Stimulated activated CD4-positive, alpha-beta T cell treated with anti-CD3 and anti-CD28 coated beads, Interleukin-2, amount 100 ng/mL, for 24 hours (primary cell): ENCODE measurements around the gene ANO6.

Source experiments
- DNase-seq, 2 donors: peaks; one replicate each; pipeline ENCODE4 v3.0.0-alpha.2; 2020

ANO6 gene

DNA sequence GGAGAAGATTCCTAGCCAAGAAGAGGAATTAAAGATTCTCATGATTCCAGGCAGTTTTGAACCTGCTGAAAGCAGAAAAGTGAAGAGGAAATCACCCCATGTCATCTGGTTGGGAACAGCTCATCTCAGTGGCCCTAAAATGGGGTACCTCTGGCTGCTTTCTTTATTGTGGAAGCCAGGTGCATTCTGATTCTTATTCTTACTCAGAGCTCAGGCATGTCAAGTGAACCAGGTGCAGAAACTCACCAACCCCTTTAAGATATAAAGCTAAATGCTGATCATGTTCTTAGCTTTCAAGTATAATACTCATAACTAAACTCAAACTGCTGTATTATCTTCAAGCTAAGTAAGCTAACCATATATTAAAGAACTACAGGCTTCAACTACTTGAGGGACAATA lies 259.7 kb downstream of the ANO6 start:
- no peak for DNase-seq

GRCh38 chr12:45477526-45477925 lies 261.6 kb downstream of the ANO6 start:
- DNase-seq = no peak

DNA sequence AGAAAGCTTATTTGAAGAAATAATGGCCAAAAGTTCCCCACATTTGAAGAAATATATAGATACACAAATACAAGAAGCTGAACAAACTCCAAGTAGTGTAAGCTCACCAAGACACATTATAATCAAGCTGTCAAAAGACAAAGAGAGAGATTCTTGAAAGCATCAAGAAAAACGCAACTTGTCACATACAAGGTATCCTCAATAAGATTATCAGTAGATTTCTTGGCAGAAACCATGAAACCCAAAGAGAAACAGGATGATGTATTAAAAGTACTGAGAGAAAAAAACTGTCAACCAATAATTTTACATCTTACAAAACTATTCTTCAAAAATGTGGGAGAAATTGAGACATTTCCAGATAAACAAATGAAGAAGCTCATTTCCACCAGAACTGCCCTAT lies 263.0 kb downstream of the ANO6 start:
- DNase-seq = no peak

DNA sequence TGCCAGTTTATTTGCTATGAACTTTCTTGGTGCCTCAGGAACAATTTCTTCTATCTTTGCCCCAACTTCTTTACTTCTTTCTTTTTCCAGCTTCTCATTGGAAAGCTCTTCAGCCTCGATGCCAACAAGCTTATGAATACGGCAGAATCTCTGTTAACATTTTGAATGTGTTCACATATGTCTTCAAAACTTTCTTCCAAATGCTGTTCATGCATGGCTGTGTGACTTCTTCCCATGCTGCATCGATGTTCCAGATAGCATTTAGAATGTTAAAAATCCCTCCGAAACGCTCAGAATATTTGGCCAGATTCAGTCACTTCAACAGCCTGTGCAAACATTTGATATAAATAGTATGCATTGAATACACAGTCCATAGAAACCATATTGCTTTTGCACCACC lies 265.9 kb downstream of the ANO6 start:
- DNase-seq = no peak

DNA sequence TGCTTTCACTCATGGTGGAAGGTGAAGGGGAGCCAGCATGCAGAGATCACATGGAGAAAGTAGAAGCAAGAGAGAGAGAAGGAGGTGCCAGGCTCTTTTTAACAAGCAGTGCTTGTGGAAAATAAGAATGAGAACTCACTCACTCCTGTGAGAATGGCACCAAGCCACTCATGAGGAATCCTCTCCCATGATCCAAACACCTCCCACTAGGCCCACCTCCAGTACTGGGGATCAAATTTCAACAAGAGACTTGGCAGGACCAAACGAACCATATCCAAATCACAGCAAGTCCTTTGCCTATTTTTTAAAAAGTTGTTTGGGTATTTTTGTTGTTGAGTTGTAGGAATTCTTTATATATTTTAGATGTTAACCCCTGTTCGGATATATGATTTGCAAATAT lies 267.7 kb downstream of the ANO6 start:
- DNase-seq = no peak
